ENCODE measurements around the gene RFWD3.

RFWD3 gene

GRCh38 chr16:74582970-74583369 lies 83.7 kb downstream of the RFWD3 start:
- no peak for DNase-seq (ENCODE audit: low read depth, low spot score)

- no peak for DNase-seq (ENCODE audit: low read depth, low spot score)
Observed at GRCh38 chr16:74580833-74581232, 85.8 kb downstream of the RFWD3 start.

GRCh38 chr16:74578838-74579237 lies 87.8 kb downstream of the RFWD3 start:
- DNase-seq (ENCODE audit: low read depth, low spot score), result no peak

- DNase-seq (ENCODE audit: low read depth, low spot score), result no peak
Observed at GRCh38 chr16:74578433-74578832, 88.2 kb downstream of the RFWD3 start.

- DNase-seq (ENCODE audit: low read depth, low spot score), result no peak
Observed at GRCh38 chr16:74577882-74578366, 88.8 kb downstream of the RFWD3 start.

GRCh38 chr16:74575807-74576643 lies 90.7 kb downstream of the RFWD3 start:
- no peak for DNase-seq (ENCODE audit: low read depth, low spot score)

- no peak for DNase-seq (ENCODE audit: low read depth, low spot score)
Observed at GRCh38 chr16:74575175-74575806, 91.4 kb downstream of the RFWD3 start.

GRCh38 chr16:74574146-74574545 lies 92.5 kb downstream of the RFWD3 start:
- no peak for DNase-seq (ENCODE audit: low read depth, low spot score)

- no peak for DNase-seq (ENCODE audit: low read depth, low spot score)
Observed at GRCh38 chr16:74573622-74574021, 93.1 kb downstream of the RFWD3 start.

All from activated CD4-positive, CD25-positive, alpha-beta regulatory T cell treated with anti-CD3 and anti-CD28 coated beads, Interleukin-2, amount 50 U/mL, for 16 hours (primary cell).